HepG2 (cell line): Measurements from ENCODE around the gene PDZD7. TPM values are rescaled to one million over a fixed set of nuclear protein-coding genes. Genes with fewer than 3 reads are reported as not detected.

Experiments used
- ATF1 ChIP-seq: IDR thresholded peaks from 2 replicates; pipeline ENCODE4 v1.6.1; 2016; ENCODE audit warnings: mild to moderate bottlenecking, control low read depth
- CBX5 ChIP-seq: sonication (generic); formaldehyde crosslinking; IDR thresholded peaks from 2 replicates; pipeline ENCODE4 v1.4.0; 2020; ENCODE audit warnings: missing genetic modification reagents, borderline replicate concordance
- CTCF ChIP-seq: sonication (generic); formaldehyde crosslinking; IDR thresholded peaks from 2 replicates; pipeline ENCODE4 v1.5.0; 2020; ENCODE audit warnings: mild to moderate bottlenecking, missing genetic modification reagents, moderate library complexity
- DMAP1 ChIP-seq: IDR thresholded peaks from 2 replicates; pipeline ENCODE4 v1.6.1; 2016
- GLI4 ChIP-seq: sonication (generic); formaldehyde crosslinking; IDR thresholded peaks from 2 replicates; pipeline ENCODE4 v1.5.1; 2020; ENCODE audit warnings: missing genetic modification reagents, mild to moderate bottlenecking, moderate library complexity, borderline replicate concordance
- ISL2 ChIP-seq: sonication (generic); formaldehyde crosslinking; IDR thresholded peaks from 2 replicates; pipeline ENCODE4 v1.5.0; 2020; ENCODE audit warnings: missing genetic modification reagents
- ISX ChIP-seq: sonication (generic); formaldehyde crosslinking; conservative IDR thresholded peaks from 2 replicates; pipeline ENCODE4 v1.5.0; 2020; ENCODE audit warnings: missing genetic modification reagents
- KDM2A ChIP-seq: sonication (generic); formaldehyde crosslinking; IDR thresholded peaks from 2 replicates; pipeline ENCODE4 v1.4.0; 2020; ENCODE audit warnings: low read depth, missing genetic modification reagents, borderline replicate concordance
- MATR3 ChIP-seq: sonication (generic); formaldehyde crosslinking; IDR thresholded peaks from 2 replicates; pipeline ENCODE4 v1.4.0; 2020; ENCODE audit warnings: missing genetic modification reagents
- NCOA2 ChIP-seq: sonication (generic); formaldehyde crosslinking; IDR thresholded peaks from 2 replicates; pipeline ENCODE4 v1.8.0; 2022; ENCODE audit warnings: inconsistent platforms
- NCOR1 ChIP-seq: fragments of 200-600 bp; sonication (generic); IDR thresholded peaks from 2 replicates; pipeline ENCODE4 v1.7.0; 2017; ENCODE audit warnings: antibody characterized with exemption, low read length, borderline replicate concordance
- NR2F1 ChIP-seq, 2 experiments: fragments of 450-650 bp in 1 of 2; formaldehyde crosslinking in 1 of 2; IDR thresholded peaks; 2 replicates each; pipeline versions ENCODE4 v1.5.0 to v1.6.1; 2016 to 2020; ENCODE audit warnings: mild to moderate bottlenecking in 1 of 2, missing compliant biosample characterization in 1 of 2, missing genetic modification reagents in 1 of 2, moderate library complexity in 1 of 2
- REL ChIP-seq: sonication (generic); formaldehyde crosslinking; conservative IDR thresholded peaks from 2 replicates; pipeline ENCODE4 v1.8.0; 2022; ENCODE audit warnings: mild to moderate bottlenecking, missing genetic modification reagents, moderate library complexity
- RXRA ChIP-seq: sonication (generic); formaldehyde crosslinking; IDR thresholded peaks from 2 replicates; pipeline ENCODE4 v1.5.1; 2020; ENCODE audit warnings: missing genetic modification reagents
- SOX5 ChIP-seq: IDR thresholded peaks from 2 replicates; pipeline ENCODE4 v1.6.1; 2016; ENCODE audit warnings: borderline replicate concordance
- TBX2 ChIP-seq: sonication (generic); formaldehyde crosslinking; IDR thresholded peaks from 2 replicates; pipeline ENCODE4 v1.5.0; 2020; ENCODE audit warnings: missing genetic modification reagents, mild to moderate bottlenecking, borderline replicate concordance
- THYN1 ChIP-seq: sonication (generic); formaldehyde crosslinking; IDR thresholded peaks from 2 replicates; pipeline ENCODE4 v1.8.1; 2023; ENCODE audit warnings: low read depth, mild to moderate bottlenecking, moderate library complexity, missing genetic modification reagents, borderline replicate concordance
- ZBTB25 ChIP-seq: IDR thresholded peaks from 2 replicates; pipeline ENCODE4 v1.6.1; 2018; ENCODE audit warnings: missing genetic modification reagents
- ZBTB33 ChIP-seq: sonication (generic); formaldehyde crosslinking; IDR thresholded peaks from 2 replicates; pipeline ENCODE4 v1.4.0; 2020; ENCODE audit warnings: missing genetic modification reagents
- ZBTB7A ChIP-seq: sonication (generic); formaldehyde crosslinking; IDR thresholded peaks from 2 replicates; pipeline ENCODE4 v1.8.0; 2022; ENCODE audit warnings: mild to moderate bottlenecking, missing genetic modification reagents
- ZNF280B ChIP-seq: sonication (generic); formaldehyde crosslinking; IDR thresholded peaks from 2 replicates; pipeline ENCODE4 v1.5.0; 2020; ENCODE audit warnings: missing genetic modification reagents, mild to moderate bottlenecking, borderline replicate concordance
- ZNF619 ChIP-seq: sonication (generic); formaldehyde crosslinking; IDR thresholded peaks from 2 replicates; pipeline ENCODE4 v1.4.0; 2020; ENCODE audit warnings: mild to moderate bottlenecking, missing genetic modification reagents
- ZNF788 ChIP-seq: sonication (generic); formaldehyde crosslinking; IDR thresholded peaks from 2 replicates; pipeline ENCODE4 v1.5.0; 2020; ENCODE audit warnings: mild to moderate bottlenecking, missing genetic modification reagents, borderline replicate concordance
- polyA plus RNA-seq, 8 experiments: library from polyadenylated mRNA; depleted of rRNA in 3 of 8; stranded (reverse) in 7 of 8; unstranded in 1 of 8; fragments of >200 nt; fragmentation: Illumina TruSeq in 4 of 8; extraction: Trizol in 4 of 8; gene quantifications; 2 replicates each; pipeline versions ENCODE4 v1.2.1 to v1.2.3, GENCODE V29; 2011 to 2016; ENCODE audit warnings: low read depth in 4 of 8, missing spikeins in 1 of 8, mixed read lengths in 1 of 8; ENCODE audit not compliant: insufficient read depth in 1 of 8
- total RNA-seq, 5 experiments: library from RNA; depleted of rRNA; stranded (reverse); fragments of >200 nt; fragmentation: Illumina TruSeq; extraction: Trizol; gene quantifications; 2 replicates each; pipeline ENCODE4 v1.2.3, GENCODE V29; 2016; ENCODE audit warnings: low read depth in 1 of 5

PDZD7 gene
- total and polyA plus RNA-seq, 2 of the 13 experiments (the other 11 are each of a cell fraction or from before 2014, with no cell fraction given), result 0.58 to 0.73 TPM

GRCh38 chr10:101018600-101019439 lies 12.1 kb downstream of the PDZD7 start (continued):
- TF ChIP-seq TBX2 (peak; percentile 48; the same call in 1 of the 2 replicates), THYN1 (CRISPR knock-in tag) (0 out of 2 replicates have a peak, but pooled peaks have one; percentile 61), ZBTB25 (CRISPR knock-in tag) (peak; percentile 66; the same call in 1 of the 2 replicates), REL (CRISPR knock-in tag) (0 out of 2 replicates have a peak, but pooled peaks have one; percentile 49), ZNF280B (CRISPR knock-in tag) (no peak; the same call in 1 of the 2 replicates), ZNF788 (CRISPR knock-in tag) (peak; percentile 70; the same call in 1 of the 2 replicates), ISX (CRISPR knock-in tag) (no peak), ATF1 (CRISPR knock-in tag) (no peak), DMAP1 (CRISPR knock-in tag) (peak; percentile 67), KDM2A (CRISPR knock-in tag) (peak; percentile 92), ISL2 (CRISPR knock-in tag) (no peak), SOX5 (CRISPR knock-in tag) (peak; percentile 39; the same call in 1 of the 2 replicates), RXRA (CRISPR knock-in tag) (peak; percentile 78), ZNF619 (CRISPR knock-in tag) (peak; percentile 82), GLI4 (CRISPR knock-in tag) (no peak), NR2F1 (CRISPR knock-in tag; IDR thresholded peaks at IDR 0.05) (0 out of 4 replicates have a peak, but pooled peaks of 1 of the 2 experiments have one; percentile 10), NCOR1 (no peak), ZBTB33 (0 out of 2 replicates have a peak, but pooled peaks have one; percentile 10), NCOA2 (peak; percentile 48; the same call in 1 of the 2 replicates), ZBTB7A (CRISPR knock-in tag) (no peak), CTCF (CRISPR knock-in tag) (peak; percentile 100), MATR3 (CRISPR knock-in tag) (no peak), CBX5 (CRISPR knock-in tag) (peak; percentile 53; the same call in 1 of the 2 replicates)
